A673 (cell line): ENCODE data around the gene PHF21B. TPM values are rescaled to one million over a fixed set of nuclear protein-coding genes. Genes with fewer than 3 reads are reported as not detected.

Experiments used
- BruUV-seq: library from RNA; stranded (reverse); fragments of 400-500 nt; replicated peaks from 2 replicates; lab custom pipeline; 2021; lab: Mats Ljungman, UMichigan
- CTCF ChIA-PET: fragments of 300-600 bp; sonication (Branson Sonifier 250); formaldehyde crosslinking; loops from one replicate; lab custom pipeline; 2022; ENCODE audit warnings: antibody characterized with exemption; lab: Charles Lee
- POLR2A ChIA-PET: fragments of 300-600 bp; sonication (Branson Sonifier 250); formaldehyde crosslinking; loops from one replicate; lab custom pipeline; 2022; ENCODE audit warnings: antibody characterized with exemption; ENCODE audit not compliant: low non-redundant PET; lab: Charles Lee
- DNase-seq: peaks from one replicate; pipeline ENCODE4 v3.0.0-alpha.2; 2015; ENCODE audit warnings: low spot score
- H3K27ac ChIP-seq: fragments of 200-600 bp; sonication (generic); 2 replicates; pipeline ENCODE4 v1.5.1; 2016; ENCODE audit warnings: mixed run types, low read depth, mild to moderate bottlenecking, mixed read lengths, antibody characterized with exemption, low read length; ENCODE audit not compliant: poor library complexity, severe bottlenecking
- H3K27me3 ChIP-seq: fragments of 200-600 bp; sonication (generic); replicated peaks from 2 replicates; pipeline ENCODE4 v1.6.1; 2017; ENCODE audit warnings: mixed run types, low read depth, mild to moderate bottlenecking, mixed read lengths, antibody characterized with exemption, low read length; ENCODE audit not compliant: insufficient read depth, poor library complexity
- H3K36me3 ChIP-seq: fragments of 200-600 bp; sonication (generic); 2 replicates; pipeline ENCODE4 v1.6.1; 2016; ENCODE audit warnings: mixed run types, mild to moderate bottlenecking, mixed read lengths, antibody characterized with exemption, low read length; ENCODE audit not compliant: insufficient read depth, poor library complexity, severe bottlenecking
- H3K4me1 ChIP-seq: fragments of 200-600 bp; sonication (generic); 2 replicates; pipeline ENCODE4 v1.6.1; 2017; ENCODE audit warnings: mixed run types, mild to moderate bottlenecking, mixed read lengths, antibody characterized with exemption, low read length; ENCODE audit not compliant: insufficient read depth, poor library complexity, severe bottlenecking
- H3K4me3 ChIP-seq: fragments of 200-600 bp; sonication (generic); 2 replicates; pipeline ENCODE4 v1.5.1; 2016; ENCODE audit warnings: low read depth, mixed run types, mild to moderate bottlenecking, mixed read lengths, low read length; ENCODE audit not compliant: poor library complexity, severe bottlenecking
- H3K9me3 ChIP-seq: fragments of 200-600 bp; sonication (generic); 2 replicates; pipeline ENCODE4 v1.6.1; 2016; ENCODE audit warnings: mixed run types, low read depth, mild to moderate bottlenecking, mixed read lengths, antibody characterized with exemption, low read length; ENCODE audit not compliant: poor library complexity, severe bottlenecking
- CTCF ChIP-seq: fragments of 300-800, 200-600 bp; sonication (generic); conservative IDR thresholded peaks from 2 replicates; pipeline ENCODE4 v1.5.1; 2017; ENCODE audit warnings: low read depth, mild to moderate bottlenecking, antibody characterized with exemption, low read length, moderate library complexity, mixed read lengths
- EZH2 ChIP-seq: fragments of 200-600 bp; sonication (generic); IDR thresholded peaks from 2 replicates; pipeline ENCODE4 v1.6.1; 2017; ENCODE audit warnings: borderline replicate concordance, low read depth, mild to moderate bottlenecking, mixed read lengths, antibody characterized with exemption, low read length; ENCODE audit not compliant: poor library complexity, severe bottlenecking
- intact Hi-C: fragments of 100-400 bp; cut with micrococcal nuclease; formaldehyde crosslinking; loops from one replicate; pipeline ENCODE4 v1.10.0; 2022; ENCODE audit not compliant: unreplicated experiment
- total RNA-seq: library from RNA; stranded (reverse); gene quantifications from 2 replicates; pipeline ENCODE4 v1.2.3, GENCODE V29; 2021

The PHF21B gene
- total RNA-seq, 1 experiment from 2014 or later: 13.2 TPM

GRCh38 chr22:45033136-45033535 lies 23.3 kb upstream of the PHF21B start:
- no peak for DNase-seq
- ChIA-PET POLR2A (no interaction called here), CTCF (no interaction called here)
- TF ChIP-seq CTCF (no peak), EZH2 (no peak)
- no peak overlapping the region for H3K27ac ChIP-seq
- H3K36me3 ChIP-seq: no peaks in the 10 kb centered on the region
- H3K9me3 ChIP-seq: no peaks in the 10 kb centered on the region
- no peaks in the 10 kb centered on the region for H3K4me1 ChIP-seq
- no TSS peak for BruUV-seq
- peaks cover 16% of the 10 kb centered on the region for H3K27me3 ChIP-seq
- intact Hi-C loops: no loop called here
- no peak overlapping the region for H3K4me3 ChIP-seq

GRCh38 chr22:45031629-45032403 lies 22.0 kb upstream of the PHF21B start:
- no TSS peak for BruUV-seq
- TF ChIP-seq EZH2: no peak
- TF ChIP-seq CTCF: no peak
- intact Hi-C loops: no loop called here
- Histone ChIP-seq H3K27ac (no peak overlapping the region), H3K36me3 (no peaks in the 10 kb centered on the region), H3K27me3 (peaks cover 16% of the 10 kb centered on the region), H3K4me1 (no peaks in the 10 kb centered on the region), H3K9me3 (no peaks in the 10 kb centered on the region), H3K4me3 (no peak overlapping the region)
- POLR2A ChIA-PET: no interaction called here
- CTCF ChIA-PET: no interaction called here
- no peak for DNase-seq

- no TSS peak for BruUV-seq
- ChIA-PET POLR2A (no interaction called here), CTCF (no interaction called here)
- no peak overlapping the region for H3K4me3 ChIP-seq
- no peak overlapping the region for H3K27ac ChIP-seq
- TF ChIP-seq CTCF (no peak), EZH2 (no peak)
- H3K4me1 ChIP-seq: no peaks in the 10 kb centered on the region
- DNase-seq: no peak
- intact Hi-C loops: no loop called here
- no peaks in the 10 kb centered on the region for H3K9me3 ChIP-seq
- no peaks in the 10 kb centered on the region for H3K36me3 ChIP-seq
- H3K27me3 ChIP-seq: peaks cover 17% of the 10 kb centered on the region
These were observed 19.7 kb upstream of the PHF21B start for GRCh38 chr22:45029501-45029900.
